ENCODE data around the gene ARHGDIG. TPM values are rescaled to one million over a fixed set of nuclear protein-coding genes. Genes with fewer than 3 reads are reported as not detected.

ARHGDIG gene
- polyA plus RNA-seq, 3 donors: not detected

GRCh38 chr16:282491-282890 is 2.1 kb downstream of the ARHGDIG start:
- Mint-ChIP-seq H3K4me1 (no peaks in the 10 kb centered on the region), H3K9me3 (peaks cover 2 to 21% (median 8%) of the 10 kb centered on the region in 7 donors), H3K4me3 (no peak overlapping the region), H3K27ac (no peak overlapping the region), H3K27me3 (ENCODE audit: low read depth in 3 of 3) (peaks cover 26 to 45% (median 41%) of the 10 kb centered on the region in 3 donors), H3K36me3 (peaks cover 9 to 13% of the 10 kb centered on the region in 2 donors)
- Histone ChIP-seq H3K79me2 (ENCODE audit: insufficient read depth, low read length) (no peaks in the 10 kb centered on the region), H3K27ac (ENCODE audit: low read depth in 1 of 2, low read length in 2 of 2) (no peak overlapping the region), H3K27me3 (ENCODE audit: control insufficient read depth in 2 of 2, insufficient read depth in 2 of 2, low read length in 2 of 2) (peaks cover 9 to 35% of the 10 kb centered on the region in 2 donors), H3K4me2 (replicated peaks; ENCODE audit: extremely low read depth, low read length, poor library complexity, severe bottlenecking) (no peak overlapping the region), H3K9ac (ENCODE audit: insufficient read depth, low read length, poor library complexity, severe bottlenecking) (no peak overlapping the region), H3K4me3 (replicated peaks in 1 of 3; ENCODE audit: low read depth in 2 of 3, low read length in 3 of 3) (no peak overlapping the region), H2AFZ (ENCODE audit: insufficient read depth, low read depth, low read length, poor library complexity, severe bottlenecking) (no peak overlapping the region), H3K36me3 (replicated peaks in 1 of 2; ENCODE audit: control insufficient read depth in 1 of 2, insufficient read depth in 2 of 2, low read length in 2 of 2) (peaks cover 12 to 13% of the 10 kb centered on the region in 2 donors), H3K9me3 (replicated peaks in 1 of 2; ENCODE audit: control insufficient read depth in 1 of 2, insufficient read depth in 1 of 2, low read length in 2 of 2) (peaks cover 12 to 25% of the 10 kb centered on the region in 2 donors), H3K4me1 (ENCODE audit: control insufficient read depth in 1 of 2, insufficient read depth in 2 of 2, low read length in 2 of 2) (no peaks in the 10 kb centered on the region), H4K20me1 (ENCODE audit: insufficient read depth, low read length) (no peaks in the 10 kb centered on the region)
- intact Hi-C loops (cut with micrococcal nuclease): no loop called here
- DNase-seq: no peak
- TF ChIP-seq, protein P1, sequence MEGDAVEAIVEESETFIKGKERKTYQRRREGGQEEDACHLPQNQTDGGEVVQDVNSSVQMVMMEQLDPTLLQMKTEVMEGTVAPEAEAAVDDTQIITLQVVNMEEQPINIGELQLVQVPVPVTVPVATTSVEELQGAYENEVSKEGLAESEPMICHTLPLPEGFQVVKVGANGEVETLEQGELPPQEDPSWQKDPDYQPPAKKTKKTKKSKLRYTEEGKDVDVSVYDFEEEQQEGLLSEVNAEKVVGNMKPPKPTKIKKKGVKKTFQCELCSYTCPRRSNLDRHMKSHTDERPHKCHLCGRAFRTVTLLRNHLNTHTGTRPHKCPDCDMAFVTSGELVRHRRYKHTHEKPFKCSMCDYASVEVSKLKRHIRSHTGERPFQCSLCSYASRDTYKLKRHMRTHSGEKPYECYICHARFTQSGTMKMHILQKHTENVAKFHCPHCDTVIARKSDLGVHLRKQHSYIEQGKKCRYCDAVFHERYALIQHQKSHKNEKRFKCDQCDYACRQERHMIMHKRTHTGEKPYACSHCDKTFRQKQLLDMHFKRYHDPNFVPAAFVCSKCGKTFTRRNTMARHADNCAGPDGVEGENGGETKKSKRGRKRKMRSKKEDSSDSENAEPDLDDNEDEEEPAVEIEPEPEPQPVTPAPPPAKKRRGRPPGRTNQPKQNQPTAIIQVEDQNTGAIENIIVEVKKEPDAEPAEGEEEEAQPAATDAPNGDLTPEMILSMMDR (IDR thresholded peaks at IDR 0.05): no peak
- 96% methylated on average over 18 of the region's 22 CpGs for WGBS (ENCODE audit: insufficient coverage)

- no peaks in the 10 kb centered on the region for H3K4me1 ChIP-seq (ENCODE audit: control insufficient read depth in 1 of 2, insufficient read depth in 2 of 2, low read length in 2 of 2)
Measured at GRCh38 chr16:283033-283805, 2.8 kb downstream of the ARHGDIG start, which contains the start of gene PDIA2. PDIA2 (plus strand) TSS chr16:283164; CDS start chr16:283170, 6 bp downstream.

More at GRCh38 chr16:283033-283805, 2.8 kb downstream of the ARHGDIG start, which contains the start of gene PDIA2:
- WGBS (ENCODE audit: insufficient coverage): 85% methylated on average over 22 of the region's 25 CpGs
- Histone ChIP-seq H3K79me2 (ENCODE audit: insufficient read depth, low read length) (no peaks in the 10 kb centered on the region), H3K9ac (ENCODE audit: insufficient read depth, low read length, poor library complexity, severe bottlenecking) (no peak within 1 kb of the TSS), H3K27ac (ENCODE audit: low read depth in 1 of 2, low read length in 2 of 2) (no peak within 1 kb of the TSS), H3K27me3 (ENCODE audit: control insufficient read depth in 2 of 2, insufficient read depth in 2 of 2, low read length in 2 of 2) (peaks cover 9 to 35% of the 10 kb centered on the region in 2 donors), H2AFZ (ENCODE audit: insufficient read depth, low read depth, low read length, poor library complexity, severe bottlenecking) (no peak within 1 kb of the TSS), H3K9me3 (replicated peaks in 1 of 2; ENCODE audit: control insufficient read depth in 1 of 2, insufficient read depth in 1 of 2, low read length in 2 of 2) (peaks cover 12 to 25% of the 10 kb centered on the region in 2 donors), H3K4me2 (replicated peaks; ENCODE audit: extremely low read depth, low read length, poor library complexity, severe bottlenecking) (no peak within 1 kb of the TSS), H4K20me1 (ENCODE audit: insufficient read depth, low read length) (no peaks in the 10 kb centered on the region), H3K36me3 (replicated peaks in 1 of 2; ENCODE audit: control insufficient read depth in 1 of 2, insufficient read depth in 2 of 2, low read length in 2 of 2) (peaks cover 15 to 20% of the 10 kb centered on the region in 2 donors), H3K4me3 (replicated peaks in 1 of 3; ENCODE audit: low read depth in 2 of 3, low read length in 3 of 3) (no peak within 1 kb of the TSS)
- Mint-ChIP-seq H3K27ac (peak within 1 kb of the TSS in 1 of 7 donors; percentile 87), H3K4me1 (no peaks in the 10 kb centered on the region), H3K4me3 (no peak within 1 kb of the TSS), H3K36me3 (peaks cover 14 to 21% of the 10 kb centered on the region in 2 donors), H3K27me3 (ENCODE audit: low read depth in 3 of 3) (peaks cover 22 to 42% (median 35%) of the 10 kb centered on the region in 3 donors), H3K9me3 (peaks cover 0 to 22% (median 8%) of the 10 kb centered on the region in 7 donors)
- TF ChIP-seq, protein P1 (IDR thresholded peaks at IDR 0.05): no peak
- no peak for DNase-seq
- intact Hi-C loops (cut with micrococcal nuclease): no loop called here

Measured in CD14-positive monocyte (primary cell).